Endothelial cell of umbilical vein (primary cell): ENCODE data around the gene CASR. TPM values are rescaled to one million over a fixed set of nuclear protein-coding genes. Genes with fewer than 3 reads are reported as not detected.

Experiments used
- BruUV-seq: library from RNA; stranded (reverse); fragments of 400-500 nt; replicated peaks from 2 replicates; lab custom pipeline; 2021; lab: Mats Ljungman, UMichigan
- CTCF ChIA-PET: fragments of 300-600, 350-600 bp; sonication (Branson Sonifier 250); formaldehyde crosslinking; loops from one replicate; lab custom pipeline; 2021; ENCODE audit warnings: antibody characterized with exemption, inconsistent platforms; lab: Charles Lee
- POLR2A ChIA-PET: fragments of 300-600, 350-600 bp; sonication (Branson Sonifier 250); formaldehyde crosslinking; loops from one replicate; lab custom pipeline; 2021; ENCODE audit warnings: antibody characterized with exemption, inconsistent platforms; lab: Charles Lee
- DNase-seq: peaks from one replicate; pipeline ENCODE4 v3.0.0-alpha.2; 2011; ENCODE audit warnings: low read depth, low spot score
- FAIRE-seq: peaks from 2 replicates; lab custom pipeline; 2011; peaks lifted over from hg19 to GRCh38; lab: Jason Lieb, UNC
- H2AFZ ChIP-seq: 2 replicates; pipeline ENCODE4 v1.6.0; 2012; ENCODE audit warnings: low read depth, low read length, control low read depth, inconsistent platforms
- H3K27ac ChIP-seq: 2 replicates; pipeline ENCODE4 v1.5.1; 2011; ENCODE audit warnings: low read depth, mild to moderate bottlenecking, control low read depth, low read length, moderate library complexity; ENCODE audit not compliant: insufficient read depth
- H3K27me3 ChIP-seq, 2 experiments: 2 replicates each; pipeline versions ENCODE4 v1.6.0 to v1.6.1; 2011; ENCODE audit warnings: low read length in 2 of 2, mixed read lengths in 1 of 2; ENCODE audit not compliant: control insufficient read depth in 2 of 2, insufficient read depth in 2 of 2
- H3K36me3 ChIP-seq, 2 experiments: 2 replicates in 1 of 2; 3 replicates in 1 of 2; pipeline ENCODE4 v1.5.1; 2011; ENCODE audit warnings: low read length in 2 of 2, mild to moderate bottlenecking in 1 of 2, moderate library complexity in 1 of 2; ENCODE audit not compliant: control insufficient read depth in 2 of 2, insufficient read depth in 2 of 2; ENCODE audit errors: extremely low read depth in 1 of 2
- H3K4me1 ChIP-seq: 3 replicates; pipeline ENCODE4 v1.5.1; 2011; ENCODE audit warnings: mild to moderate bottlenecking, low read length; ENCODE audit not compliant: control insufficient read depth, insufficient read depth; ENCODE audit errors: extremely low read depth
- H3K4me2 ChIP-seq: 2 replicates; pipeline ENCODE4 v1.6.1; 2011; ENCODE audit warnings: low read length, control low read depth, mixed read lengths; ENCODE audit not compliant: insufficient read depth
- H3K4me3 ChIP-seq, 3 experiments: fragments of 200-600 bp in 1 of 3; sonication (generic), shearing (Covaris generic) in 1 of 3; replicated peaks in 1 of 3; 2 replicates each; pipeline ENCODE4 v1.5.1; 2011 to 2016; ENCODE audit warnings: control low read depth in 3 of 3, low read length in 3 of 3, mild to moderate bottlenecking in 2 of 3, inconsistent platforms in 1 of 3, low read depth in 1 of 3, moderate library complexity in 1 of 3; ENCODE audit not compliant: insufficient read depth in 1 of 3
- H3K79me2 ChIP-seq: 2 replicates; pipeline ENCODE4 v1.6.0; 2012; ENCODE audit warnings: low read length, inconsistent platforms; ENCODE audit not compliant: control insufficient read depth, insufficient read depth
- H3K9ac ChIP-seq: replicated peaks from 2 replicates; pipeline ENCODE3; 2011; ENCODE audit warnings: low read length, control low read depth; ENCODE audit not compliant: insufficient read depth; ENCODE audit errors: extremely low read depth
- H3K9me1 ChIP-seq: replicated peaks from 3 replicates; pipeline ENCODE4 v1.6.0; 2011; ENCODE audit warnings: mild to moderate bottlenecking, low read length; ENCODE audit not compliant: control insufficient read depth, insufficient read depth; ENCODE audit errors: extremely low read depth
- H3K9me3 ChIP-seq: replicated peaks from 2 replicates; pipeline ENCODE4 v1.5.1; 2012; ENCODE audit warnings: low read length, inconsistent platforms; ENCODE audit not compliant: control insufficient read depth, insufficient read depth
- H4K20me1 ChIP-seq: replicated peaks from 2 replicates; pipeline ENCODE3; 2011; ENCODE audit warnings: mild to moderate bottlenecking, low read length; ENCODE audit not compliant: control insufficient read depth, insufficient read depth; ENCODE audit errors: extremely low read depth
- CTCF ChIP-seq, 2 donors: IDR thresholded peaks; 1 replicate in 1 of 2; 2 replicates in 1 of 2; pipeline ENCODE4 v1.5.1; 2011; ENCODE audit warnings: low read length in 2 of 2, mild to moderate bottlenecking in 2 of 2, moderate library complexity in 2 of 2, control low read depth in 1 of 2, inconsistent platforms in 1 of 2, low read depth in 1 of 2; ENCODE audit not compliant: insufficient read depth in 1 of 2; ENCODE audit errors: extremely low read depth in 1 of 2
- EZH2 ChIP-seq: IDR thresholded peaks from 2 replicates; pipeline ENCODE4 v1.6.1; 2012; ENCODE audit warnings: borderline replicate concordance, low read depth, mild to moderate bottlenecking, moderate library complexity, low read length, inconsistent platforms; ENCODE audit not compliant: severe bottlenecking
- FOS ChIP-seq: IDR thresholded peaks from 2 replicates; pipeline ENCODE4 v1.6.1; 2011; ENCODE audit warnings: mild to moderate bottlenecking, low read length, moderate library complexity, borderline replicate concordance; ENCODE audit not compliant: insufficient read depth
- GATA2 ChIP-seq: IDR thresholded peaks from 2 replicates; pipeline ENCODE4 v1.7.0; 2011; ENCODE audit warnings: low read depth, mild to moderate bottlenecking, moderate library complexity, mixed read lengths, low read length; ENCODE audit not compliant: insufficient read length, insufficient read depth
- JUN ChIP-seq: IDR thresholded peaks from 2 replicates; pipeline ENCODE4 v1.6.1; 2011; ENCODE audit warnings: borderline replicate concordance, low read depth; ENCODE audit not compliant: insufficient read length, insufficient read depth
- MAX ChIP-seq: IDR thresholded peaks from 2 replicates; pipeline ENCODE4 v1.6.1; 2011; ENCODE audit not compliant: insufficient read depth, insufficient read length
- MYC ChIP-seq: IDR thresholded peaks from one replicate; pipeline ENCODE4 v1.6.1; 2011; ENCODE audit warnings: mild to moderate bottlenecking, low read depth, low read length
- POLR2A ChIP-seq: IDR thresholded peaks from 2 replicates; pipeline ENCODE4 v1.6.1; 2012; ENCODE audit warnings: low read depth, mild to moderate bottlenecking, control low read depth, low read length
- POLR2AphosphoS5 ChIP-seq: IDR thresholded peaks from 2 replicates; pipeline ENCODE4 v1.6.1; 2012; ENCODE audit warnings: low read depth, mild to moderate bottlenecking, control low read depth, low read length, moderate library complexity; ENCODE audit not compliant: insufficient read depth
- dilution Hi-C: fragments of 300-500 bp; cut with MboI; formaldehyde crosslinking; loops from one replicate; pipeline ENCODE4 v1.15.0; 2019; ENCODE audit warnings: low sequenced_read_pairs; ENCODE audit not compliant: extremely low pct_ligation_motif_present
- intact Hi-C: fragments of 100-400 bp; cut with micrococcal nuclease; formaldehyde crosslinking; loops from one replicate; pipeline ENCODE4 v1.10.0; 2022
- polyA plus RNA-seq, 4 experiments: library from polyadenylated mRNA; depleted of rRNA in 3 of 4; stranded (reverse) in 3 of 4; unstranded in 1 of 4; fragments of >200 nt; gene quantifications; 2 replicates each; pipeline versions ENCODE4 v1.2.1 to v1.2.3, GENCODE V29; 2011 to 2012; ENCODE audit warnings: missing spikeins in 1 of 4
- total RNA-seq: library from RNA; stranded (reverse); gene quantifications from 2 replicates; pipeline ENCODE4 v1.2.3, GENCODE V29; 2021

Gene CASR
- total and polyA plus RNA-seq, 2 donors (not counting 3 experiments of a cell fraction or from before 2014, with no cell fraction given), result not detected

- dilution Hi-C loops (no loop called here), intact Hi-C loops (no loop called here)
- no peaks in the 10 kb centered on the region for H3K4me1 ChIP-seq
- H3K79me2 ChIP-seq, result no peaks in the 10 kb centered on the region
- no peaks in the 10 kb centered on the region for H3K9me3 ChIP-seq
- no peak overlapping the region for H3K4me2 ChIP-seq
- FAIRE-seq, result no peak
- H3K27ac ChIP-seq, result no peak overlapping the region
- H3K9ac ChIP-seq, result no peak overlapping the region
- POLR2A ChIA-PET, result no interaction called here
- H3K9me1 ChIP-seq, result no peaks in the 10 kb centered on the region
- DNase-seq, result no peak
- H3K4me3 ChIP-seq, result no peak overlapping the region
- H4K20me1 ChIP-seq, result no peaks in the 10 kb centered on the region
- no TSS peak for BruUV-seq
- H3K36me3 ChIP-seq, result no peaks in the 10 kb centered on the region
- H2AFZ ChIP-seq, result no peak overlapping the region
- CTCF ChIA-PET, result no interaction called here
- TF ChIP-seq CTCF (IDR thresholded peaks at IDR 0.05; ENCODE audit: extremely low read depth in 1 of 2, insufficient read depth in 1 of 2, low read depth in 1 of 2, low read length in 2 of 2) (no peak), FOS (no peak), GATA2 (no peak), POLR2AphosphoS5 (no peak), EZH2 (no peak)
- H3K27me3 ChIP-seq, result peaks cover 16 to 38% of the 10 kb centered on the region in 2 experiments
Measured at GRCh38 chr3:122186372-122186771, 2.9 kb downstream of the CASR start.

- CTCF ChIA-PET, result no interaction called here
- TF ChIP-seq CTCF (IDR thresholded peaks at IDR 0.05; ENCODE audit: extremely low read depth in 1 of 2, insufficient read depth in 1 of 2, low read depth in 1 of 2, low read length in 2 of 2) (no peak), GATA2 (no peak), EZH2 (no peak), JUN (no peak), POLR2AphosphoS5 (no peak), FOS (no peak), MYC (no peak), MAX (no peak), POLR2A (no peak)
- Histone ChIP-seq H3K4me1 (no peaks in the 10 kb centered on the region), H2AFZ (no peak overlapping the region), H3K9me3 (no peaks in the 10 kb centered on the region), H4K20me1 (no peaks in the 10 kb centered on the region), H3K36me3 (no peaks in the 10 kb centered on the region), H3K79me2 (no peaks in the 10 kb centered on the region), H3K4me3 (no peak overlapping the region), H3K4me2 (no peak overlapping the region), H3K27ac (no peak overlapping the region), H3K9me1 (no peaks in the 10 kb centered on the region), H3K9ac (no peak overlapping the region), H3K27me3 (peaks cover 10 to 27% of the 10 kb centered on the region in 2 experiments)
- no TSS peak for BruUV-seq
- DNase-seq (no peak), FAIRE-seq (no peak)
- POLR2A ChIA-PET, result no interaction called here
- dilution Hi-C loops, result no loop called here
- intact Hi-C loops, result no loop called here
Measured at GRCh38 chr3:122188737-122189136, 5.3 kb downstream of the CASR start.
